Muscle of leg (tissue), 11 donors: ENCODE data around the gene SLC39A11. TPM values are rescaled to one million over a fixed set of nuclear protein-coding genes. Genes with fewer than 3 reads are reported as not detected.
A peak's percentile ranks its signal among the peaks of the same experiment; 100 is the strongest.

Experiments used
- DNase-seq: peaks from one replicate; pipeline ENCODE4 v3.0.0; 2013
- H3K27ac ChIP-seq: one replicate; pipeline ENCODE4 v1.5.1; 2013; ENCODE audit warnings: mild to moderate bottlenecking, low read length, control low read depth
- H3K27me3 ChIP-seq: one replicate; pipeline ENCODE4 v1.6.1; 2013; ENCODE audit warnings: low read length; ENCODE audit not compliant: control insufficient read depth, insufficient read depth
- H3K36me3 ChIP-seq: one replicate; pipeline ENCODE4 v1.6.1; 2013; ENCODE audit warnings: low read length; ENCODE audit not compliant: control insufficient read depth, insufficient read depth
- H3K4me1 ChIP-seq: one replicate; pipeline ENCODE4 v1.6.1; 2013; ENCODE audit warnings: low read length; ENCODE audit not compliant: control insufficient read depth, insufficient read depth
- H3K4me3 ChIP-seq: one replicate; pipeline ENCODE4 v1.5.1; 2013; ENCODE audit warnings: low read length, control low read depth
- H3K9me3 ChIP-seq: replicated peaks from 2 replicates; pipeline ENCODE4 v1.6.1; 2013; ENCODE audit warnings: low read depth, low read length; ENCODE audit not compliant: control insufficient read depth
- WGBS: methylation state at CpG from one replicate; pipeline ENCODE4 v1.1.5; 2013; ENCODE audit warnings: missing lambda C conversion rate; ENCODE audit not compliant: insufficient coverage; 5-methylcytosine and 5-hydroxymethylcytosine counted together
- polyA plus RNA-seq, 8 donors: library from polyadenylated mRNA; unstranded; fragments of 120-200 nt; gene quantifications; one replicate each; pipeline versions ENCODE4 v1.2.1 to v1.2.3, GENCODE V29; 2013; ENCODE audit warnings: inconsistent platforms in 1 of 8, low replicate concordance in 1 of 8; ENCODE audit not compliant: insufficient read length in 8 of 8, insufficient read depth in 1 of 8
- total RNA-seq: library from RNA; stranded (reverse); fragments of 120-200 nt; gene quantifications from one replicate; pipeline ENCODE4 v1.2.4, GENCODE V29; 2013

The SLC39A11 gene
- total and polyA plus RNA-seq, 9 donors = 8.7 to 13.6 (median 10.0) TPM

DNA sequence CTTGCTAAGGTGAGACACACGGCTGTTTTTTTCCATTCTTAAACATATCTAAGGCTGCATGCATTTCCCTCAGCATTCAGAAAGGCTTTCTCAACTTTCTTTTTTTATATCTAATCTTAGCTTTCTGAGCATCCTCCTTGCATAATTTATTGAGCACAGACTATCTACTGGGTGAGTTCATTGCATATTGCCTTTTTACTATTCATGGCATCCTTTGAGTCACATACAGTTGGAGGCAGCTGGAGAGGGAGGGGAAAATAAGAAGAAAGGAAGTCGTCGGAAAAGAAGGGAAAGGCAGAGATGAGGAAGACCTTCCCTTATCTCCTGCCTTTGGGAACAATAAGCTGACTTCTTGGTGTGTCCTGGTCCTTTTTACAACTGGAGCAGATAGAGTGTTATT is 468.3 kb downstream of the SLC39A11 start:
- Histone ChIP-seq H3K9me3 (peaks cover 4% of the 10 kb centered on the region), H3K27ac (no peak overlapping the region), H3K4me3 (no peak overlapping the region), H3K36me3 (no peaks in the 10 kb centered on the region), H3K27me3 (peaks cover 26% of the 10 kb centered on the region), H3K4me1 (no peaks in the 10 kb centered on the region)
- no peak for DNase-seq
- 57% methylated on average over 1 of the region's 3 CpGs for WGBS

DNA sequence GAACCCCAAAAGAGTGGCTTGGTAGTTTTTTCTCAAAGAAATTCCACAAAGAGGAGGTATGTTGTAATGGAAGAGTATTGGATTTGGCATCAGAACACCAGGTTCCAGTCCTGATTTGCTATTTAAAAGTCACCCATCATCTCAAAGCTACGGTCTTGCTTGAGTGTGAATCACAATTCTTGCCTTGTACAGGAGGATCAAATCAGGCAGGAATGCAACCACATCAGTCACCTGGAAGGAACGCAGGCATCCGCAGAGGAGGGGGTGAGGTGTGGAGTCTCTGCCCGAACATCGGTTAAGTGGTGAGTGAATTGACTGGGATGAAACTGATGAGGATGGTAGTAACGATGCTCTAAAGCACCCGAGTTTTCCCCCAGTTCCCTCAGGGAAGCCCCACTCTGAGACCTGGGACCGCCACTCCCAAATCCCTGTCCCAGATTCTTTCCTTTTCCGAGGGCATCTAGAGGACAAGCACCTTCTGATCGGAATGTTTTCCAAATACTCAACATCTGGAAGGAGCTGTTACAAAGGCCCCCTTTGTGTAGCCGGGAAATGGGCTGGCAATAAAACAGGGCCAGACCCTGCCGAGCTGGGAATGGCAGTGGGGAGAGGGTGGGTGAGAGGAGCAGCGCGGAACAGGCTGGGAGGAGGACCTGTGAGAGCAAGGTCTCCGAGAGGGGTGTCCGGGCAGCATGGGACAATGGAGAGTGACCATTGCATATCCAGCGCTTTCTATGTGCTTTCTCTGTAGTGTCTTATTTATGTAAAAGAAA is 469.6 kb downstream of the SLC39A11 start:
- WGBS = 21% methylated on average over 11 of the region's 17 CpGs
- peaks cover 3% of the 10 kb centered on the region for H3K4me1 ChIP-seq
- peaks cover 28% of the 10 kb centered on the region for H3K27me3 ChIP-seq
- DNase-seq = no peak
- H3K4me3 ChIP-seq = no peak overlapping the region
- no peaks in the 10 kb centered on the region for H3K36me3 ChIP-seq
- no peaks in the 10 kb centered on the region for H3K9me3 ChIP-seq
- no peak overlapping the region for H3K27ac ChIP-seq

DNA sequence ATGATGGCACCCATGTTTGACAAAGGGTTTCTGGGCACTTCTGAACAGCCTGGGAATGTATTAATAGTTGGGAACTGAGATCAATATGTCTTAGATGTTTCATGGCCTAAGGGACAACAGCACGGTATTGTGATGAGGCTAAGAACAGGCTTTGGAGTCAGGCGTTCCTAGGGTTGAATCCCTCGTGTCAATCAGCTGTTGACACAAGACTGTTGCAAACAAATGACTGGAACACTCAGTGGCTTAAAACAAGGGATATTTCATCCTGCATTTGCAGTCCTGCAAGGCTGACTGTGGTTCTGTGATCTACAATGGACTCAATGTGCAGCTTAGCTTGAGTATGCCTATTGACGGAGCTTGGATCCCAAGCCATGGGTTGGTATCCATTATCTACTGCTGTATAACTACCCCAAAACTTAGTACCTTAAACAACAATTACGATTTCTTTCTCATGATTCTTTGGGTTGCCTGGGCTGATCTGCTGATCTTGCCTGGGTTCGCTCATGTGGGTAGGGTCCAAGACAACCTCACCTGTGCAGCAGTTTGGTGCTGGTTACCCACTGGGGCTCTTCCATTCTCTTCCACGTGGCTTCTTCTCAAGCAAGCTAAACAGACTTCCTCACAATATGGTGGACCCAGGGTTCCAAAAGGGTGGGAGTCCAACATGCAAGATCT is 472.4 kb downstream of the SLC39A11 start:
- H3K9me3 ChIP-seq = no peaks in the 10 kb centered on the region
- H3K4me1 ChIP-seq = peaks cover 7% of the 10 kb centered on the region
- no peaks in the 10 kb centered on the region for H3K36me3 ChIP-seq
- H3K4me3 ChIP-seq = no peak overlapping the region
- no peak for DNase-seq
- WGBS = 91% methylated on average over 7 of the region's 7 CpGs
- peaks cover 41% of the 10 kb centered on the region for H3K27me3 ChIP-seq
- no peak overlapping the region for H3K27ac ChIP-seq

DNA sequence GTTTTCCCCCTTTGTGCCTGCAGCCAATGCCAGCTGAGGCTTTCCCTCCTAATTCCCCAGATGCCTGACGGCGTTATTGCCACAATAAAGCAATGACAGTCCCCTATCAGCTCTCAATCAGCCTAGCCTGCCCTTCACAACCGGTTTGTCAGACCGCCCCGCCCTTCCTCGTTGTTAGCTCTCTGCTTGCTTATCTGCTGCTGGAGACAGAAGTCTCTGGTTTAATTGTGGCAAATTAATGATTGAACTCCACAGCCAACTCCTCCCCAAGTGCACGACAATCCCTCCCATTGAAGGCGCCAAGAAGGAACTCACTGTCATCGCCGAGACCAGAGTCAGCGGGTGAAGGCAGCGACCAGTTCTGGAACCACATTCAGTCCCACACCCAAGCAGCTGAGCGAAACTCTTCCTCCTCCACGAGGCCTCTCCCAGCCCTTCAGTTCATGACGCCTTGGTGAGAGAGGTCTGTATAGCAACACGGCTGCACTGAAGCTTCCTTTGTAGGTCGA is 474.4 kb downstream of the SLC39A11 start:
- H3K9me3 ChIP-seq = no peaks in the 10 kb centered on the region
- peak; percentile 24 for DNase-seq
- no peak overlapping the region for H3K4me3 ChIP-seq
- no peaks in the 10 kb centered on the region for H3K36me3 ChIP-seq
- peaks cover 31% of the 10 kb centered on the region for H3K27me3 ChIP-seq
- WGBS = 4% methylated on average over 4 of the region's 17 CpGs
- no peak overlapping the region for H3K27ac ChIP-seq
- peaks cover 20% of the 10 kb centered on the region for H3K4me1 ChIP-seq

DNA sequence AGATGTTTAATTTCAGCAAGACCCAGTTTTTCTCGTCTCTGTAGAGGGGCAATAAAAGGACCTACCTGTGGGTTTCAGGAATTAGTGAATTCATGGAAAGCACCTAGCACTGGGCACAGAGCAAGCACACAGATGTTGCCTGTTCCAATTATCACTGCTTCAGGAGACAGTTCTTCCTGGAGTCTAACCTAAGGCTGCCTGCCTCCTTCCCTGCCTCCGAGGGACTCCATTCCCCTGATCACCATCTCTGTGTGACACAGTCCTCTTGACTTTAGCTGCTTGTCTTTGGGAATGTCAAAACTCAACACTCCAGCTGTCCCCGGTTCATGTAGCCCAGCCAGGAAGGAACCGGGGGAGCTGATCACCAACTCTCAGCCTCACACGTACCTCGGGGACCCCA is 474.9 kb downstream of the SLC39A11 start:
- no peak overlapping the region for H3K27ac ChIP-seq
- no peaks in the 10 kb centered on the region for H3K9me3 ChIP-seq
- no peaks in the 10 kb centered on the region for H3K36me3 ChIP-seq
- peaks cover 26% of the 10 kb centered on the region for H3K27me3 ChIP-seq
- 34% methylated on average over 5 of the region's 6 CpGs for WGBS
- no peak overlapping the region for H3K4me3 ChIP-seq
- H3K4me1 ChIP-seq = peaks cover 20% of the 10 kb centered on the region
- DNase-seq = no peak

DNA sequence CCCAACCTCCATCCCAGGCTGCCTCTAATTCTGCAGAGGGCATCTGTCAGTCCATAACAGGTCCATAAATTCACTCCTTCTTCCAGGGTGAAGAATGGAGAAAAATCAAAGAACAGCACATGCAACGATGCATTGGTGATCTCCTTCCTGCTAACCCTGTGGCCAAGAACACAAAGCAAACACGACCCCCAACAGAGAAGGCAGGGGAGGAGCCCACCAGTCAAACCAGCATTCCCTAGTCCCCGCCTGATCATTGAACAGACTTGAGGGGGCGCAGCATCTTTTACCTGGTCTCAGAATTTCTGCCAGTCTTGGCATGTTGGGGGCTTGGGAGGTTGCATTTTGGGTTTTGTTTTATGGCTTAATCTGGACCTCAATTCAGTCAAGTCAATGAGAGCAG is 476.0 kb downstream of the SLC39A11 start:
- no peaks in the 10 kb centered on the region for H3K36me3 ChIP-seq

DNA sequence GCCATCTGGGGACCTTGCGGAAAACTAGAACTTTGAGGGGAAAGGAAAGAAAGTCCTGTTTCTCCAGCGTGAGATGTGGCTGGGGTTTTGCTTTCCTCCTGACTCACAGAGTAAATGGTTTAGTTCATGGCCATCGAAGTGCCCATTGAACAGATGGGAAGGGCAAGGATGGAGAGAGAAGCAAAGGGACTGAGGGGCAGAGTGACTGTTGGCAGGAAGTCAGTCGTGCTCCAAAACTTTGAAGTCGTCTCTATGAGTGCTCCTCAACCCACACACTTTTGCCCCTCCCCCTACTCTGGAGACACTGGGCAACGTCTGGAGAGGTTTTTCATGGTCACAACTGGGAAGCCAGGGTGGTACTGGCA is 476.9 kb downstream of the SLC39A11 start:
- DNase-seq = no peak
- H3K27me3 ChIP-seq = peaks cover 20% of the 10 kb centered on the region
- no peaks in the 10 kb centered on the region for H3K36me3 ChIP-seq
- H3K9me3 ChIP-seq = no peaks in the 10 kb centered on the region
- 59% methylated on average over 2 of the region's 6 CpGs for WGBS
- peaks cover 20% of the 10 kb centered on the region for H3K4me1 ChIP-seq
- peak overlapping the region; percentile 2 for H3K27ac ChIP-seq
- H3K4me3 ChIP-seq = no peak overlapping the region

More for the DNA sequence above, 476.0 kb downstream of the SLC39A11 start:
- WGBS = 60% methylated on average over 2 of the region's 4 CpGs
- Histone ChIP-seq H3K27ac (no peak overlapping the region), H3K4me3 (no peak overlapping the region), H3K9me3 (no peaks in the 10 kb centered on the region), H3K4me1 (peaks cover 20% of the 10 kb centered on the region), H3K27me3 (peaks cover 22% of the 10 kb centered on the region)
- no peak for DNase-seq

DNA sequence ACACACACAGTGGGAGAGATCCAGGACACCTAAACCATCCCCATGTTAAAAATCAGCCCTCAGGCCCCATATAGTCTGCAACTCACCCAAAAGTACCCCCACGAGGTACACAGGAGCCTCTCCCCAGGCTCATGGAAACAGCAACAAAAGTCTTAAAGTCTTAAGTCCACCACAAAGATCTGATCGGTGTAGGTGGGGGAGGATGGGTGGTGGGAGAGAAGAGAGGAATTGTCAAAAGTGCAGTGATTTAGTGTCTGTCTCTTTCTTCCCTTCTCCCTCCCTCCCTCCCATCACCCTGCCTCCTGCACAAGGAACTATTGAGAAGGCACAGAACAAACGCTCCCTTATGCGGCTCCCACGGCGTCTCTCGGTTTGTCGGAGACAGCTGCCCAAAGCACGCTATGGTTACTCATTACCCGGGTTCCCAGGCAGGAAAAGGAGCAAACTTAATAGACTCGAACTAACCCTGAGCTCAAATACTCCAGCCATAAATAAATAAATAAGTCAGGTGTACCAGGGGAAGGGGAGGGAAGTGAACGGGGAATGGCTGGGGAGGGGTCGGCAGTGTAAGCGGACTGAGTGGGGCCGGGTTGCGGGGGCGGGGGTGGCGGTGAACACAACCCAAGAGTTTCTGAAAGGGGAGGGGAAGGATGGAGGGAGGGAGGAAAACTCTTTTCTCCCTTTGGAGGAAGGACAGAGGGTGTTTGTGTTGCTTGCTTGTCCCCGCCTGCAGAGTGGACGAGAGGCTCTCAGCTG is 477.4 kb downstream of the SLC39A11 start:
- Histone ChIP-seq H3K9me3 (no peaks in the 10 kb centered on the region), H3K27ac (peak overlapping the region; percentile 13), H3K36me3 (no peaks in the 10 kb centered on the region), H3K27me3 (peaks cover 18% of the 10 kb centered on the region), H3K4me3 (no peak overlapping the region), H3K4me1 (peaks cover 20% of the 10 kb centered on the region)
- 13% methylated on average over 7 of the region's 20 CpGs for WGBS
- peak; percentile 59 for DNase-seq

DNA sequence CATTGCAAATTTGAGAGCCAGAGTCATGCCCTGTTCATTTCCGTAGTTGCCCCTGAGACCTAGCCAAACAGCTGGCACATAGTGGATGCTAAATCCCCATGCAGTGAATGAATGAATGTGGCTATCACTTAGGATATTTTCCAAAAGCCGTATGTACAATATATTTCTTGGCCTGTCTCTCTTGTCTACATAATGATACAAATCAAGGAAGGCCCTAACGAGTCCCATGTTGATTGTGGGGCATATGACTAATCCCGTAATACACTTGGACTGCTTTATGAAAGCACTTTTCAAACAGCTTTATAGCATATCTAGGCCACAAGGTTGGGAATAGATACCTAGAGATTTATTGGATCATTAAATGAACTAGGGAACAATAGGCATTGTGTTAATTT is 478.0 kb downstream of the SLC39A11 start:
- H3K4me3 ChIP-seq = no peak overlapping the region
- peaks cover 18% of the 10 kb centered on the region for H3K27me3 ChIP-seq
- peak; percentile 20 for DNase-seq
- H3K4me1 ChIP-seq = peaks cover 20% of the 10 kb centered on the region
- no peaks in the 10 kb centered on the region for H3K9me3 ChIP-seq
- H3K36me3 ChIP-seq = no peaks in the 10 kb centered on the region
- H3K27ac ChIP-seq = peak overlapping the region; percentile 13
- no CpG with 5 or more reads among the region's 4 CpGs for WGBS

DNA sequence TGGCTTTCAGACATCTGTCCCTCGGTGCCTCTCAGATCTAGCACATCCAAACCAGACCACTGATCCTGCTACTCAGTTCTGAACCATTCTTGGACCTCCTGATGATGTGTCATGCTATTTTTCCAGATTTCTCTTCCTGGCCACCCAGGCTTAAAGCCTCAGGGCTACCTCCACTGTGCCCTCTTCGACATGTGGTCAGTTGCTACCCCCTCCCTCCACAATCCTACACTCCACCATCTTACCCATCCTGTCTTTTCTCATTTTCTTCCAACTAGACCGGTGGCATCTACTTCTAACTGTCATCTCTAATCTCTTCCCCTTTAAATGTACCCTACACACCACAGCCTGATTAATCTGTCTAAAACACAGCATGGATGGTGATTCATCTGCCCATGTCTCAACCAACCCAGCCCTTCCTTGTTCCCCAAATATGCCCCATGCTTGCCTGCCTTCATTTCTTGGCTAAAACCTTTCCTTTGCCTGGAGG is 478.6 kb downstream of the SLC39A11 start:
- peaks cover 18% of the 10 kb centered on the region for H3K27me3 ChIP-seq

More for the DNA sequence above, 478.6 kb downstream of the SLC39A11 start:
- Histone ChIP-seq H3K27ac (no peak overlapping the region), H3K4me3 (no peak overlapping the region), H3K9me3 (no peaks in the 10 kb centered on the region), H3K36me3 (no peaks in the 10 kb centered on the region), H3K4me1 (peaks cover 20% of the 10 kb centered on the region)
- DNase-seq = no peak
- WGBS = 76% methylated on average over 3 of the region's 3 CpGs
